Stimulated activated CD4-positive, alpha-beta T cell treated with anti-CD3 and anti-CD28 coated beads, Interleukin-4, amount 100 ng/mL, for 1 hour (primary cell): ENCODE measurements around the gene HTR2A.

Source experiments
- DNase-seq: peaks from one replicate; pipeline ENCODE4 v3.0.0-alpha.2; 2020

HTR2A gene

DNA sequence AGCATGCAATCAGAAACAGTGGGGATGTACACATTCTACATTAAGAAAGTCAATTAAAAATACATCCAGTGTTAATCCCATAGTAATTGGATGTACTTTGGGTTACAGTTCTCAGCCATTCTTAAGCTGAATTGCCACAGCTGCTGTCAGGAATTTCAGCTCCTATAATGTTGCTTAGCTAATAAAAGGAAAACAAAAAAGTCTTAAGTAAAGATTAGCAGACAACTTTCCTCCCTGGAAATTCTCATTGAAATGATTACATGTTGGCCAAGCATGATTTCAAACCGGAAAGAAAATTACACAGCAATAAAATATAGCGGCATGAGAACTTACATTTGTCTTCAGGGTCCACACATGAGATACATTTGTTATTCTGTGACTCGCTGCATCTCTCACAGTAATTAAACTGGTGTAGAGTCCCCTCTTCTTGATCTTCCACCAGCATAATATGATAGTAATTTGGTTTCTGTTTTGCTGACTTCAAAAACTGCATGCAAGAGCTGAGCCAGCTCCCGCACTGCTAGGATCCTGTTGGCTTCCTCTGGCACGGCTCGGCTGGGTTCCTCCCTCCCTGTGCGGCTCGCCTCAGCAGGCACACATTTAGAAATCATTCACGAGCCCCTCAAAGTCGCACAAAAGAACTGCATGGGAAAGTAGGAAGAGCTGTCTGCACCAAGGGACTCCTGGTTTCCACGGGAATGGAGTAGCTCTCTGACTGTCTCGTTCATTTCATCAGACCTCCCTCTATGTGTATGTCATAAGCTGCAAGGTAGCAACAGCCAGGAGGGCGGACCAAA lies at the start of gene HTR2A:
Gene HTR2A (minus strand): TSS at position 713 of the 797 bp plus-strand sequence. CDS start 1,147 bp downstream, outside the sequence.
- no peak for DNase-seq

DNA sequence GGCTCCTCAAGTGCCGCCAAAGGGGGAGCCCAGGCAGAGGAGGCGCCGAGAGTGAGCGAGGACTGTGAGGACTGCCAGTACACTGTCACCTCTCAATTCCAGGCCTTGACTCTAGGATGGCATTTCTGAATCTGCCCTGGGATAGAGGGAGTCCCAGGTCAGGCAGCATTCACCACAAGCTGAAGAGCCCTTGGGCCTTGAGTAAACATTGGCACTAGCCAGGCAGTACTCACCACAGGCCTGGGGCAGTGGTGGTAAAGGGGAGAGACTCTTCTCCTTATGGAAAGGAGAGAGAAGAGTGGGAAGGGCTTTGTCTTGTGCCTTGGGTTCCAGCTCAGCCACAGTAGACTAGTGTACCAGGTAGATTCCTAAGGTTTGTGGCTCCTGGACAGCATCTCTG lies 39.7 kb upstream of the HTR2A start:
- no peak for DNase-seq

DNA sequence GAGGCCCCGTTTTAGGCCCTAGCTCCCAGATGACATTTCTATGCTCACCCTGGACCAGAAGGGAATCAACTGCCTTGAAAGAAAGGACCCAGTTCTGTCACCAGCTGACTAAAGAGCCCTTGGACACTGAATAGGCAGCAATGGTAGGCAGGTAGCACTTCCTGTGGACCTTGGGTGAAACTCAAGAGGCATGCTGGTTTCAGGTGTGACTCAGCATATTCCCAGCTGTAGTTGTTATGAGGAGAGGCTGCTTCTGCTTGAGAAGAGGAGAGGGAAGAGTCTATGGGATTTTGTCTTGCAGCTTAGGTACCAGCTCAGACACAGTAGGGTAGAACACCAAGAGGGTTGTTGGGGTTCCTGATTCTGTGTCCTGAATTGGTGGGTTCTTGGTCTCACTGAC lies 37.9 kb upstream of the HTR2A start:
- no peak for DNase-seq

DNA sequence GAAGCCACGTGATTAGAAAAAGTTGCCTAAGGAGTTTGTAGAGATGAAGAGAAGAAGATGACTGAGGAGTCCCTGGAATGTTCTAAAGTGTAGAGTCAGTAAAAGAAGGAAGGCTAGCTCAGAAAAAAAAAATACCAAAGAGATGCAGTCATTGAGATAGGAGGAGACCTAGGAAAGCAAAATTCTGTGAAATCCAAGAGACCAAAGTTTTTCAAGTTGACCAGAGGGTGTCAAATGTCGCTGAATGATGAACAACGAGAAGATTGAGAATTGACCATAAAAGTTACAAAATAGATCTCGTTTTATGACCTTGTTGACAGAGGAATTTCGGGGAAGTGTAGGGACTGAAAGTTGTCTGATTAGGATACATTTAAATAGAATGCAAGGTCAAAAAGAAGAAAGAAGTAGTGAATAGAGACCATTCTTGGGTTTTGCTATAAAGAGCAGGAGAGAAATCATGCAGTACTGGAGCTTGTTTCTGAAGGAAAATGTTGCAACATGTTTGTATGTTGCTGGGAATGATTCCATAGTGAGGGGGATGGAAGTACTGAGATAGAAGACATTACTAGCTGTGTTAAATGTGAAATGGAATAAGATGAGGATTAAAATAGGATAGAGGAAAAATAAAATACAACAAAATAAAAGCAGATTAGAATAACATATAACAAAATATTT lies 30.2 kb upstream of the HTR2A start:
- no peak for DNase-seq

DNA sequence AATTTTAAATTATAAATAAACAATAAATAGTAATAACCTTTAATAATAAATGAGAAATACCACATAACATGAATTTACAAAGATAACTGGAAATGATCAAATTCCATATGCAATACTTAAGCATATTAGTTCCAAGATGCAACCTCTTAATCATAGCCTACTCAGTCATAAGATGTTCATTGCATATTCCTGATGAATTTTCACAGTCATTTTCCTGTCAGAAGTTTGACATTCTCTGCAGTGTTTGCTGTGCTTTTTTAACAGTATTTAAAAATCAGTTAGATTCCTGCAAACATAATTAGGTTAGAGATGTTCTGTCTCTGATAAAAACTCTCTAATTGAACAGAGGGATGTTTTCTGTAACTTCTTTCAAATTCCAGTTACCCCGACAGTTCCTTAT lies 28.6 kb upstream of the HTR2A start:
- no peak for DNase-seq

DNA sequence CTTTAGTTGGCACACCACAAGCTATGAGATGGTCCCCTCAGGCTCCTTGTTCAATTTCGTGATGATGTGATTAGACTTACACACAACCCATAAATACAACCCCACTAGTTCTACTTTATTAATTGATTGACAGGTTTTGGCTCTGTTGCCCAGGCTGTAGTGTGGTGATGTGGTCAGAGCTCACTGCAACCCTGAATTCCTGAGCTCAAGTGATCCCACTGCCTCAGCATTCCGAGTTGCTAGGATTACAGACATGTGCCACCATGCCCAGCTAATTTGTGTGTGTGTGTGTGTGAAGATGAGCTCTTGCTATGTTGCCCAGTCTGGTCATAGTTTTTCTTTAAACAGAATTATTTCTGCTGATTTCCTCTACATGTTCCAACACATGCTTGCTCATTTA lies 17.5 kb upstream of the HTR2A start:
- DNase-seq: no peak

DNA sequence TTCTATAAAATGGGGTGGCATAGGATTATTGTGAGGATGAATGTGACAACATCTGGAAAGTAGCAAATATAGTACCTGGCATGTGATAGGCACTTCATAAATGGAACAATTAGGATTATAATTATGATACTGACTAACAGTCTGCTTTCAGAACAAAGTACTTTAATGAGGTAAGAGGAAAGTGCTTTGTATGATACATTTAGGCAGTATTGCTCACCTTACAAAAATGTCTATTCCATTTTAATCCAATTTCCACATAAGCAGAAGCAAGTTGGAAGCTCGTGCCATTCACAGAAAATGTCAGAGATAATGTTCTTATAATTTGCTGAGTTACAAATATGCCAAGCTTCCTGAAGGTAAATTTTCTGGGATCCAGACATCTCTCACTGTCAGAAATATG lies 16.9 kb upstream of the HTR2A start:
- no peak for DNase-seq

DNA sequence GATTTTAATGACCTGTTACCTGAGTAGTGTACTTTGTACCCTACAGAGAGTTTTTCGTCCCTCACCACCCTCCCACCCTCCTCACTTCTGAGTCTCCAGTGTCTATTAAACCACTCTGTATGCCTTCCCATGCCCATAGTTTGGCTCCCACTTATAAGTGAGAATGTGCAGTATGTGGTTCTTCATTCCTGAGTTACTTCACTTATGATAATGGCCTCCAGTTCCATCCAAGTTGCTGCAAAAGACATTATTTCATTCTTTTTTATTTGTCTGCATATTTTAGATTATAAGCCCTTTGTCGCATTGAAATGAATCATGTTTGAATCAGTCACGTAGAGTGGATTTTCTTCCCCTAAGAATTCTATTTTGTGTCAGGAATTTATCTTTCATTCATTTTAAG lies 12.2 kb upstream of the HTR2A start:
- DNase-seq: no peak

DNA sequence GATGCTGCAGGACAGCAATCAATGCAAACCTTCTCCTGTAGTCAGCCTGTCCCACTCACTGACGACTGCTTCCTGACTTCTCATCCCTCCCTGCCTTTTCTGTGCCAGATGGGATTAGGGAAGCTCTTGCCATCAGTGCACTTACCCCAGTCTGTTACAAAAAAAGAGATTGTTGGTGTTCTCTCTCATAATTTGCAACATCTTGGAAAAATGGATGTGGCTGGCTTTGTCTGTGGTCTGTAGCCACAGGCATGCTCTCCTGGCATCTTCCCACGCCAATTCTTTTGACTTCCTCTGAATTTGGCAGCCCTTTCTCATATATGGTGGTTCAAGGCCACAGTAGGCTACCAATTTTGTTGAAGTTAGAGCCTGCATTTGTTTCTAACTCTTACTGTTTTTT lies 11.6 kb upstream of the HTR2A start:
- DNase-seq: no peak

DNA sequence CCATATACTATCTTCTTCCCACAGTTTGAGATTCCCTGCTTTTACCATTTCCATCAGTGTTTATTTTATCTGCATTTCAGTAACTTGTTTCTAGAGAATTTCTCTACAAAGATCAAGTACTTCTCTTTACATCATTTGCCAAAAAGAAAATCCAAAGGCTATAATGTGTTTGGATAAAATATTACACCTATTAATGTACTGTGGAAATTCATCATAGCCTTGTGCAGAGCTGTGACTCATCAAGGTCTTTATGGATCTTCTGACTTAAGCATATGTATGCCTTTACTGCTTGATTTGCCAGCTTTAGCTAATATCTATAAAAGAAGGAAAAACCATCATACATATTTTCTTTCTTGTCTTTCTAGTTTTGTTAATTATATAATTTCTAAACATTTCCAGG lies 9.6 kb upstream of the HTR2A start:
- no peak for DNase-seq

DNA sequence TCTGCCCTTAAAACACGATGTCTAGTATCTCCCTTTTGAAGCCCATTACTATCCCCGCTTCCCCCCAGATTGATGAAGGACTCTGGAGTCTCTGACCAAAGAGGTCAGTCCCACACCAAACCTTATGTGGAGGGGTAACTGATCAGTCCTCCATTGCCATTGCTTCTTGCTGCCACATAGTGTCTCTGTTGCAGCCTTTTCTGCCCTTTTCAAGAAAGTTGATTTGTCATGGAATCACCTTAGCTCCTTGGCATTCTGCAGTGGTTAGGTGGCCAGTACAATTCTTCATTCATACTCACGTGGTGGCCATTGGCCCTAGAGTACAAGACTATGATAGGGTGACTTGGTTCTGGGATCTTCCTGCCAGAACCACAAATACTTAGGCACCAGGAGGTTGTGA lies 8.4 kb upstream of the HTR2A start:
- DNase-seq: no peak

DNA sequence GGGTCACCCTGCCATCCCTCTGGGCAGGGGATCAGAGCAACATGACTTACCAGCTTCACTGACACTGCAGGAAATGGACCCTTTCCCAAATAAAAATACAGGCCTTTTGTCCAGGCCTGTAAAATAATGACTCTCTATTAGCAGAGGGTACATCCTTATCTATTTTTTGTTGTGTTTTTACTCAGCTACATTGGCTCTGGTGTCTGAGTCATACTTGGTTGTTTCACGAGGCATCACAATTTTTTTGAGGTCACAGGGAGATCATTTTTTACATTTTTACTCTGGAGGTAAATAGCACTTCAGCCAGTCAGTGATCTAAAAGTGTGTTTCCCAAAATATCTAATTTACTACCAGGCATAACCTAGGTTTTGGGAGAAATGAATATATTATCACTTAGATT lies 6.9 kb upstream of the HTR2A start:
- no peak for DNase-seq

DNA sequence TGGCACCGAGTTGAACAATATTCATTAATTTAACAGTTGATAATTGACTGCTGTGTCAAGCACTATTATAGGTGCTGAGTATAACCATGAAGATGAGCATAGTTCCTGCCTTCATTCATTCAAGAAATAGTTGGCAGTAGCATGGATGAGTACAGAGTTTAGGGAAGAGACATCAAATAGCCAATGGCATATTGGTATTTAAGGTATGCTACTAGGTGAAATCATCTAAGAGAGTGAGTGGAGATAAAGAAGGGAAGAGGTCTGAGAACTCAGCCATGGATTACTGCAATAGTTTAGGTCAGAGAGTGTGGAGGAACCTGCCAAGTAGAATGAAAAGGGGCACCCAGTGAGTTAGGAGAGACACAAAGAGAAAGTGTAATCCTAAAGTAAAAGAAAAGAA lies 4.9 kb upstream of the HTR2A start:
- DNase-seq: no peak

DNA sequence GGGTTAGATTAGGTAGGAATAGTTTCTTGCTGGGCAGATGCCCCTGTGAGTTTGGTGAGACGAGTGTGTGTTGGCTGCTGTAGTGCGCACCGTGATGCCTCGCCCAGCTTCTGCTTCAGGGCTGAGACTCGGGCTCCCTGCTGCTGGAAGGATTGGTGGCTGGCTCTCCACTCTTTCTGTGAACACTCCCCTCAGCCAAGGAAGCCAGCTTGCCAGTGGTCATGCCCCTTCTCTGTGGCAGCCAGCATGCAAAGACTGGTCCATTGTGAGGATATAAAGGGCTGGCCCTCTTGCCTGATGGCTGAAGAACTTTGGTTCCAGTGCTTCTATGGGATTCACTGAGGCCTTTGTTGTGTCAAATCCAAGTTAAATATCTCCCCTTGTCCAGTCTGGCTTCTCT lies 2.9 kb upstream of the HTR2A start:
- no peak for DNase-seq

DNA sequence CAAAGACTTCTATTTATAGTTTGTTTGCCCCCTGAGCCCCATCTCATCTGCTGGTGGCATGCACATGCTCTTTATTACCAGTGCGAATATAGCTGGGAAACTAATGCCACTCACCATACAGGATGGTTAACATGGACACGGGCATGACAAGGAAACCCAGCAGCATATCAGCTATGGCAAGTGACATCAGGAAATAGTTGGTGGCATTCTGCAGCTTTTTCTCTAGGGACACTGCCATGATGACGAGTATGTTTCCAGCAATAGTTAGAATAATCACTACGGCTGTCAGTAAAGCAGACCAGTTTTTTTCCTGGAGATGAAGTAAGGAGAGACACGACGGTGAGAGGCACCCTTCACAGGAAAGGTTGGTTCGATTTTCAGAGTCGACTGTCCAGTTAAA lies 1.5 kb downstream of the HTR2A start:
- no peak for DNase-seq

DNA sequence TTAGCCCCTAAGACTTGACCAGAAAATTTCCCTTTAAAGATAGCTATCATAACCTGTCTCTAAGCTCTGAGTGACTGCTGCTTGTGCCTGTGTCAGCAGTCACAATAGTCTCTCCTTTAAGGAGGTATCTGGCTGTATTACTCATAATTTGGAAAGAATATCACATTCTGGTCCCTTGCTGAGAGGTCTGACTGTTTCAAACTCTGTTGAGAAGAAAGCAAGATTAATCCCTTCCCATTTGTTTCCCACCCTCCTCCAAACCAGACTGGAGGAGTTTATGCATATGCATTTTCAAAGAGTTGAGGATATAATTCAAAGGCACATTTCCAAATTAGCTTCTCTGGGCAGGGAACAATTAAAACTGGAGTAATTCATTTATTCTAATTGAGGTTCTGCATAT lies 2.3 kb downstream of the HTR2A start:
- no peak for DNase-seq

DNA sequence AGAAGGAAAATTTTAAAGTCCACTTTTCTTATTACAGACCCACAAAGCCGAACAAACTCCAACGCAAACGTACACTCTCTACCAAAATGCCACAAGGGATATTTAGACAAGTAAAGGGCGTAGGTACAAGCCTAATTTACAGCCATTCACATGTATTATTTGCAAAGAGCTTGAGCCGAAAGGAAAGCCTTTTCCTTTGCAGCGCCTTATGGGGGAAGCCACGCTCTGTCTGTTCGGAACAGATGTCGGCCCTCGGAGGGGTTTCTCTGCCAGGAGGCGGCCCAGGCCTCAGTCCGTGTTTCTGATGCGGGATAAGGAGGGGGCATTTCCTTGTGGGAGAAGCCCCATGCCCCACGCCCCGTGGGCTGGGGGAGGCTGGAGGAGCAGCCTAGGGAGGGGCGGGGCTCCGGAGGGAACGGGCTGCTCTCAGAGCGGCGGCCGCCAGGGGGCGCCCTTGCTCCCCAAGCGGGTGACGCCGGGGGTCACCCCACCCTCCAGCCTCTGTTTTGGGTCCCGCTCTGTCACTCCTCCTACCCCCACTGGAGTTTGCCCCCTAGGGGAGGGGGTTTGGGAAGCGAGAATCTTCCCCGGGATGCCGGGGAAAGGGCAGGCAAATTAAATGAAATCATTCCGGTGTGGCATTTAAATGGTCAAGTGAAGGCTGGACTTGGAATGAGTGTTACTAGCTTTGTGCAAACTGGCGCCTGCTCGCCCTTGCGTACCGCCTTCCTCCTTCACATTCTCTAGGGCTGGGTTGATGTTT lies 2.9 kb downstream of the HTR2A start:
- peak; percentile 71 for DNase-seq

DNA sequence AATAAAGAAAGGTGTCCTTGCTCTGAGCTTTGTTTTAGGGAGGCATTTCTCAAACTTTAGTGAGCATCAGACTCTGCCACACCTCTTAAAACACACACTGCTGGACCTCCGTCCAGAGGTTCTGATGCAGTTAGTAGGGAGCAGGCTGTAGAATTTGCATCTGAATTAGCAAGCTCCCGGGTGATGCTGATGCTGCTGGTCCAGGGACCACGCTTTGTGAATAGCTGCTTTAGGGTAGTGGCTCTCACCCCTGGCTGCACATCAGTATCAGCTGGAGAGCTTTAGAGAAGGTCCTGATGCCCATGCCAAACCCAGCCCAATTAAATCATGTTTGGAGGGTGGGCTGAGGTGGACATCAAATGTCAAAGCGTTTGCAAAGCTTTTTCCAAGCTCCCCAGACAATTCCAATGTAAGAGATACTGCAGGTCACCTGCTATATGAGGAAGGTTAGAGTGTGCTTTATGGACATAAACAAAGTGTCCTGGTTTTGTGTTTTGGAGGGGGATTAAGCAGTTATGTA lies 3.6 kb downstream of the HTR2A start:
- no peak for DNase-seq

DNA sequence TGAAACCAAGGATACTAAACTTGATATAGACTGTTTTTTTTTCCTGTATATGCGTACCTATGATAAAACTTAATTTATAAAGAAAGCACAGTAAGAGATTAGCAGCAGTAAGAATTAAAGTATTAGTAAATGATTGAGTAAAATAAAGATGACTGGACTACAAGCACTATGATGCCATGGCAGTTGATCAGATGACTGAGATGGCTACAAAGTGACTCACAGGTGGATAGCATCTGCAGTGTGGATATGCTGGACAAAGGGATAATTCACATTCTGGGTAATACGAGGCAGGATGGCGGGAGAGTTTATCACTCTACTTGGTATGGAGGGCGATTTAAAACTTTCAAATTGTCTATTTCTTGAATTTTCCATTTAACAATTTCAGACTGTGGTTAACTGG lies 11.8 kb downstream of the HTR2A start:
- no peak for DNase-seq

DNA sequence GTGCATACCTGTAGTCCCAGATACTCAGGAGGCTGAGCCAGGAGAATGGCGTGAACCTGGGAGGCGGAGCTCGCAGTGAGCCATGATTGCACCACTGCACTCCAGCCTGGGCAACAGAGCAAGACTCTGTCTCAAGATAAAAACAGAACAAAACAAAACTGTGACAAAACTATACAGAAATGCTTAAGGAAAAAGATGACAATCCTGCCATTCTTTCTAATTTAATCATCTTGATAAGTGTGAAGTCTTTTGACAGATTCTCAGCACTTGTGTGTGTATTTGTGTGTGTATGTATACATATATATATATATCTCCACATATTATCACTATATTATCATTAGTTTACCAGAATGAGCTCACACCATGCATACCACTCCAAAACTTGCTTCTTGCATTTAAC lies 12.3 kb downstream of the HTR2A start:
- DNase-seq: no peak

DNA sequence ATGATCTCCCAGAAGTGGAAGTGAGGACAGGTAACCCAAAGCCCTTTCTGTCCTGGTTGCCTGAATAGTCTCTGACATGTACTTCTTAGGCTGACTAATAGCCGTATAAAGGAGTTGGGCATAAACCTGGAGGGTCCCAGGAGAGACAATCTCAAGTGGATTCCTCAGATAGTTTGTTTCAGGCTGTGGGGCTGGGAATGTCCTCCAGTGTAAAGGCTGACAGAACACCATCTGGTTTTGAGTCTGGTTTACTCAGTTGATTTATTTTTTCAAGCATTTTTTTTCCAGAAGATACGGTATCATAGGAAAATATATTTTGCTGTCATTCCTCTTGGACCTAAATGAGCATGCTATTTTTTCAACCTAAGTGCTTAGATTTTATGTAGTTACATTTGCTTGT lies 15.2 kb downstream of the HTR2A start:
- no peak for DNase-seq

DNA sequence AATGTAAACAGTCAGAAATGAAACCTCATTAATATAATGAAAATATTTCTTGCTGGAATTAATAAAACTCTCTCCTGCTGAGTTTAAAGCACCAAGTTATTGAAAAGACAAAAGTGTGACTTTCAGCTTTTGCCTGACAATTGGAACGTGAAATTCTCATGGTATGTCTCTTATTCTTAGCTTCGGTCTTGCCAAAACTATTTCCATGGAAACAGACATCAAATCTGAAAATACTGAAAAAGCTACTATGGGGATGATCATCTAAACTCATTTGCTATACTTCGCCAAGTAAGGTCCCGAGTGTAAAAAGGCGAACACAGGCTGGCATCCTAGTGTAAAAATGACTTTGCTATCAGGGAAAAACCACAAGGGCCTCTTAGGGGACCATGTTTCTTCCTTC lies 22.8 kb downstream of the HTR2A start:
- DNase-seq: no peak

DNA sequence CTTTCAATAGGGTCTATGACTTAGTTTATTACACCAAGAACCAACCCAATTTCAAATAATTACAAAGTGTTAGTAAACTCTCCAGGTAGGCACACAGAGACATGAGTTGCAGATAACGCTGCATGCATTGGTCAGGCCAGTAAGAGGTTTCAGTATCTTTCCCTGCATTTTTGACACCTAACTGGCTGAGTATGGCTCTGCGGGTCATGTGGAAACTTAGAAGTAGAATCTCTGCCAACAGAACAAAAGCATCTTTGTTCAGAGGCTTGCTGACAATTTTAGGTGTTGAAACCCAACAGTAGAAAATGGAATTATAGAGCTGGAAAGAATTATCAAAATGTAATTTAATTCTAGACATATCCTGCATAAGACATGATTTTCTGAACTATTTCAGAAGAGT lies 25.3 kb downstream of the HTR2A start:
- no peak for DNase-seq

DNA sequence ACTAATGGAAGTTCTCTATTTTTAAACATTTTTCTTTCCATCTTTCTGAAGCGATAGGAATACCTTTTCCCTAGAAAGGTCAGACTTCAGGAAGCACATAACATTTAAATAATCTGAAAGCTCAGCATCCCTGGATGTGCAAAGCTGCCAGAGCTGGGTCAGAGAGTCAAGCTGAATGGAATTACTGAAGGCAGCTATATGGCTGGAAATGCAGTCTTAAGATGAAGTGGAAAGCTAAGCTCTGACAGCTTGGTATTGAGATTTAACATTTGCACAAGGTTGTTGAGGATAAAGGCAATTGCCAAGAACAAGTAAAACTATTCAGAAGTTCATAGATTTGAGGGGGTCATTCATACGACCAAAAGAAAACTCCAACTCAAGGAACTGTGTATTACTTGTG lies 28.8 kb downstream of the HTR2A start:
- DNase-seq: no peak
